Measurements from ENCODE around the gene IGSF23. TPM values are rescaled to one million over a fixed set of nuclear protein-coding genes. Genes with fewer than 3 reads are reported as not detected.

Gene IGSF23
- total RNA-seq, 2 donors from 2014 or later, result not detected

- H3K9me3 Mint-ChIP-seq, result peaks cover 8% of the 10 kb centered on the region
- no peak for TF ChIP-seq CTCF (conservative IDR thresholded peaks at IDR 0.05)
Observed at GRCh38 chr19:44637390-44637764, 24.0 kb downstream of the IGSF23 start.

GRCh38 chr19:44640518-44640917 lies 27.2 kb downstream of the IGSF23 start:
- no peaks in the 10 kb centered on the region for H3K9me3 ChIP-seq (ENCODE audit: control insufficient read depth, low read length)

More at GRCh38 chr19:44637390-44637764, 24.0 kb downstream of the IGSF23 start:
- 92 to 94% methylated on average over 4 to 5 of the region's 5 CpGs for WGBS, 2 experiments (ENCODE audit: insufficient coverage in 1 of 2, insufficient read length in 1 of 2)
- Mint-ChIP-seq H3K36me3 (ENCODE audit: low read depth) (peaks cover 1% of the 10 kb centered on the region), H3K4me1 (peaks cover 29% of the 10 kb centered on the region), H3K27ac (no peak overlapping the region), H3K4me3 (no peak overlapping the region), H3K27me3 (ENCODE audit: insufficient read depth) (peaks cover 14% of the 10 kb centered on the region)
- H3K27me3 ChIP-seq (ENCODE audit: control insufficient read depth, insufficient read depth, low read length, poor library complexity, severe bottlenecking), result no peaks in the 10 kb centered on the region
- no peak for DNase-seq
- no peak overlapping the region for H3K9ac ChIP-seq (ENCODE audit: extremely low read depth, low read length, poor library complexity, severe bottlenecking)
- no peaks in the 10 kb centered on the region for H3K36me3 ChIP-seq (ENCODE audit: control insufficient read depth, insufficient read depth, low read length)
- no peaks in the 10 kb centered on the region for H3K9me3 ChIP-seq (ENCODE audit: control insufficient read depth, low read length)
- H3K4me1 ChIP-seq (ENCODE audit: control insufficient read depth, insufficient read depth, low read length), result no peaks in the 10 kb centered on the region
- no peak overlapping the region for H3K27ac ChIP-seq (ENCODE audit: low read depth, low read length)
- no peak overlapping the region for H3K4me3 ChIP-seq (ENCODE audit: low read length)

GRCh38 chr19:44641501-44642265 lies 28.3 kb downstream of the IGSF23 start:
- Histone ChIP-seq H3K4me1 (ENCODE audit: control insufficient read depth, insufficient read depth, low read length) (no peaks in the 10 kb centered on the region), H3K27ac (ENCODE audit: low read depth, low read length) (no peak overlapping the region), H3K4me3 (ENCODE audit: low read length) (no peak overlapping the region), H3K9me3 (ENCODE audit: control insufficient read depth, low read length) (no peaks in the 10 kb centered on the region), H3K36me3 (ENCODE audit: control insufficient read depth, insufficient read depth, low read length) (peaks cover 7% of the 10 kb centered on the region), H3K9ac (ENCODE audit: extremely low read depth, low read length, poor library complexity, severe bottlenecking) (no peak overlapping the region), H3K27me3 (ENCODE audit: control insufficient read depth, insufficient read depth, low read length, poor library complexity, severe bottlenecking) (no peaks in the 10 kb centered on the region)
- Mint-ChIP-seq H3K27me3 (ENCODE audit: insufficient read depth) (peaks cover 17% of the 10 kb centered on the region), H3K4me3 (no peak overlapping the region), H3K4me1 (peaks cover 11% of the 10 kb centered on the region), H3K36me3 (ENCODE audit: low read depth) (peaks cover 7% of the 10 kb centered on the region), H3K9me3 (no peaks in the 10 kb centered on the region), H3K27ac (no peak overlapping the region)
- no peak for TF ChIP-seq CTCF (conservative IDR thresholded peaks at IDR 0.05)
- 90 to 95% methylated on average over 8 of the region's 9 CpGs for WGBS, 2 experiments (ENCODE audit: insufficient coverage in 1 of 2, insufficient read length in 1 of 2)
- no peak for DNase-seq

More at GRCh38 chr19:44640518-44640917, 27.2 kb downstream of the IGSF23 start:
- Histone ChIP-seq H3K4me3 (ENCODE audit: low read length) (no peak overlapping the region), H3K36me3 (ENCODE audit: control insufficient read depth, insufficient read depth, low read length) (no peaks in the 10 kb centered on the region), H3K27ac (ENCODE audit: low read depth, low read length) (no peak overlapping the region), H3K9ac (ENCODE audit: extremely low read depth, low read length, poor library complexity, severe bottlenecking) (no peak overlapping the region), H3K27me3 (ENCODE audit: control insufficient read depth, insufficient read depth, low read length, poor library complexity, severe bottlenecking) (no peaks in the 10 kb centered on the region), H3K4me1 (ENCODE audit: control insufficient read depth, insufficient read depth, low read length) (no peaks in the 10 kb centered on the region)
- TF ChIP-seq CTCF (conservative IDR thresholded peaks at IDR 0.05), result no peak
- peaks cover 17% of the 10 kb centered on the region for H3K27me3 Mint-ChIP-seq (ENCODE audit: insufficient read depth)
- no peak overlapping the region for H3K27ac Mint-ChIP-seq
- H3K4me3 Mint-ChIP-seq, result no peak overlapping the region
- no peaks in the 10 kb centered on the region for H3K9me3 Mint-ChIP-seq
- 89 to 96% methylated on average over 3 of the region's 3 CpGs for WGBS, 2 experiments (ENCODE audit: insufficient coverage in 1 of 2, insufficient read length in 1 of 2)
- H3K4me1 Mint-ChIP-seq, result peaks cover 14% of the 10 kb centered on the region
- H3K36me3 Mint-ChIP-seq (ENCODE audit: low read depth), result no peaks in the 10 kb centered on the region
- DNase-seq, result no peak
